Uterus (tissue), 4 donors: ENCODE measurements around the gene SPRED3. TPM values are rescaled to one million over a fixed set of nuclear protein-coding genes. Genes with fewer than 3 reads are reported as not detected.

Experiments
- DNase-seq, 2 donors: peaks; one replicate each; pipeline ENCODE4 v3.0.0-alpha.2; 2019 to 2020
- H3K27ac ChIP-seq, 2 donors: fragments of 200-600 bp; sonication (generic); 1 replicate in 1 of 2; 2 replicates in 1 of 2; pipeline ENCODE4 v1.5.1; 2016 to 2018
- H3K27me3 ChIP-seq, 2 donors: fragments of 200-600 bp; sonication (generic); one replicate each; pipeline ENCODE4 v1.5.1; 2018 to 2019; ENCODE audit warnings: control low read depth in 1 of 2
- H3K36me3 ChIP-seq, 2 donors: fragments of 200-600 bp; sonication (generic); one replicate each; pipeline ENCODE4 v1.5.1; 2019; ENCODE audit warnings: control low read depth in 1 of 2
- H3K4me1 ChIP-seq, 2 donors: fragments of 200-600 bp; sonication (generic); one replicate each; pipeline ENCODE4 v1.5.1; 2018 to 2019; ENCODE audit warnings: control low read depth in 1 of 2
- H3K4me3 ChIP-seq, 2 donors: fragments of 200-600 bp; sonication (generic); 1 replicate in 1 of 2; 2 replicates in 1 of 2; pipeline ENCODE4 v1.5.1; 2018 to 2019; ENCODE audit warnings: mild to moderate bottlenecking in 1 of 2
- H3K9me3 ChIP-seq, 2 donors: fragments of 200-600 bp; sonication (generic); one replicate each; pipeline ENCODE4 v1.5.1; 2019; ENCODE audit warnings: control low read depth in 1 of 2
- POLR2A ChIP-seq, 2 donors: fragments of 450-650 bp; IDR thresholded peaks; one replicate each; pipeline ENCODE4 v1.6.1; 2016; ENCODE audit warnings: antibody characterized with exemption in 2 of 2, mild to moderate bottlenecking in 1 of 2, moderate library complexity in 1 of 2
- intact Hi-C: fragments of 100-400 bp; cut with DNase I; formaldehyde crosslinking; loops from one replicate; pipeline ENCODE4 v1.15.1; 2023; ENCODE audit warnings: low total_unique reads
- total RNA-seq, 4 donors: library from RNA; depleted of rRNA in 3 of 4; stranded (reverse); fragments of >200 nt in 3 of 4; gene quantifications; one replicate each; pipeline versions ENCODE4 v1.1.0 to v1.2.4, GENCODE V29; 2014 to 2023
- TF ChIP-seq, protein P1 (sequence below), 4 experiments: fragments of 200-600 bp in 2 of 4; fragments of 450-650 bp in 2 of 4; sonication (generic) in 2 of 4; IDR thresholded peaks; one replicate each; pipeline ENCODE4 v1.5.1; 2016 to 2019; ENCODE audit warnings: antibody characterized with exemption in 4 of 4, mild to moderate bottlenecking in 2 of 4, moderate library complexity in 1 of 4
- donor health status: DM: yes; HTN: yes; CAD: no.

SPRED3 gene
- total RNA-seq, 4 donors from 2014 or later, result 0.88 to 5.7 TPM; not detected in 2

DNA sequence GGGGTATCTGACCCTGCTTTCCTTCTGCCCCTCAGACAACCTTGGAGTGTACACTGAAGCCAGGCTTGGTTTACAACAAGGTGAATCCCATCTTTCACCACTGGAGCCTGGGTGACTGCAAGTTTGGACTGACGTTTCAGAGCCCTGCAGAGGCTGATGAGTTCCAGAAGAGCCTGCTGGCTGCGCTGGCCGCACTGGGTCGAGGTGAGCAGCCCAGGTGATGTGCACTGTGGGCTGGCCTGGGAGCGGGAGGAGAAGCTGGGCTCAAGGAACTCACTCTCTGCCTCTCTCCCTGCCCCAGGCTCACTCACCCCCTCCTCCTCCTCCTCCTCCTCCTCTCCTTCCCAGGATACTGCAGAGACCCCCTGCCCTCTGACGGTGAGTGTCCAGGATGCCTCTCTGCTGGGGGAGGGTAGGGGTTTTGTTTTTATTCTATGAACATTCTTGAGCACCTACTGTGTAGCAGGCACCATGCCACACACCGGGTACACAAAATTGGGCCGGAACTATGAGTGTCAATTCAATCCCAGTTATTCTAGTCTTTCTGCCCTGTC is 3.5 kb downstream of the SPRED3 start:
- no peak overlapping the region for H3K4me3 ChIP-seq
- DNase-seq, result no peak
- no peaks in the 10 kb centered on the region for H3K9me3 ChIP-seq
- intact Hi-C loops, result no loop called here
- TF ChIP-seq, protein P1, sequence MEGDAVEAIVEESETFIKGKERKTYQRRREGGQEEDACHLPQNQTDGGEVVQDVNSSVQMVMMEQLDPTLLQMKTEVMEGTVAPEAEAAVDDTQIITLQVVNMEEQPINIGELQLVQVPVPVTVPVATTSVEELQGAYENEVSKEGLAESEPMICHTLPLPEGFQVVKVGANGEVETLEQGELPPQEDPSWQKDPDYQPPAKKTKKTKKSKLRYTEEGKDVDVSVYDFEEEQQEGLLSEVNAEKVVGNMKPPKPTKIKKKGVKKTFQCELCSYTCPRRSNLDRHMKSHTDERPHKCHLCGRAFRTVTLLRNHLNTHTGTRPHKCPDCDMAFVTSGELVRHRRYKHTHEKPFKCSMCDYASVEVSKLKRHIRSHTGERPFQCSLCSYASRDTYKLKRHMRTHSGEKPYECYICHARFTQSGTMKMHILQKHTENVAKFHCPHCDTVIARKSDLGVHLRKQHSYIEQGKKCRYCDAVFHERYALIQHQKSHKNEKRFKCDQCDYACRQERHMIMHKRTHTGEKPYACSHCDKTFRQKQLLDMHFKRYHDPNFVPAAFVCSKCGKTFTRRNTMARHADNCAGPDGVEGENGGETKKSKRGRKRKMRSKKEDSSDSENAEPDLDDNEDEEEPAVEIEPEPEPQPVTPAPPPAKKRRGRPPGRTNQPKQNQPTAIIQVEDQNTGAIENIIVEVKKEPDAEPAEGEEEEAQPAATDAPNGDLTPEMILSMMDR (IDR thresholded peaks at IDR 0.05), result no peak
- no peak for TF ChIP-seq POLR2A (IDR thresholded peaks at IDR 0.05)
- no peaks in the 10 kb centered on the region for H3K27me3 ChIP-seq
- peaks cover 0 to 15% of the 10 kb centered on the region in 2 donors for H3K4me1 ChIP-seq
- H3K27ac ChIP-seq, result no peak overlapping the region
- H3K36me3 ChIP-seq, result no peaks in the 10 kb centered on the region

GRCh38 chr19:38392707-38393308 is 4.3 kb downstream of the SPRED3 start:
- Histone ChIP-seq H3K9me3 (no peaks in the 10 kb centered on the region), H3K4me3 (no peak overlapping the region), H3K27me3 (no peaks in the 10 kb centered on the region), H3K27ac (no peak overlapping the region), H3K4me1 (peaks cover 0 to 9% of the 10 kb centered on the region in 2 donors), H3K36me3 (no peaks in the 10 kb centered on the region)
- TF ChIP-seq POLR2A (IDR thresholded peaks at IDR 0.05), result no peak
- intact Hi-C loops, result no loop called here
- DNase-seq, result no peak

- H3K4me3 ChIP-seq, result no peak overlapping the region
- H3K36me3 ChIP-seq, result no peaks in the 10 kb centered on the region
- DNase-seq, result no peak
- no peaks in the 10 kb centered on the region for H3K9me3 ChIP-seq
- H3K4me1 ChIP-seq, result no peaks in the 10 kb centered on the region
- H3K27me3 ChIP-seq, result peaks cover 0 to 12% of the 10 kb centered on the region in 2 donors
- intact Hi-C loops, result no loop called here
- no peak for TF ChIP-seq POLR2A (IDR thresholded peaks at IDR 0.05)
- TF ChIP-seq, protein P1 (IDR thresholded peaks at IDR 0.05), result no peak
- H3K27ac ChIP-seq, result no peak overlapping the region
These were observed 6.0 kb downstream of the SPRED3 start for GRCh38 chr19:38394488-38394887.

DNA sequence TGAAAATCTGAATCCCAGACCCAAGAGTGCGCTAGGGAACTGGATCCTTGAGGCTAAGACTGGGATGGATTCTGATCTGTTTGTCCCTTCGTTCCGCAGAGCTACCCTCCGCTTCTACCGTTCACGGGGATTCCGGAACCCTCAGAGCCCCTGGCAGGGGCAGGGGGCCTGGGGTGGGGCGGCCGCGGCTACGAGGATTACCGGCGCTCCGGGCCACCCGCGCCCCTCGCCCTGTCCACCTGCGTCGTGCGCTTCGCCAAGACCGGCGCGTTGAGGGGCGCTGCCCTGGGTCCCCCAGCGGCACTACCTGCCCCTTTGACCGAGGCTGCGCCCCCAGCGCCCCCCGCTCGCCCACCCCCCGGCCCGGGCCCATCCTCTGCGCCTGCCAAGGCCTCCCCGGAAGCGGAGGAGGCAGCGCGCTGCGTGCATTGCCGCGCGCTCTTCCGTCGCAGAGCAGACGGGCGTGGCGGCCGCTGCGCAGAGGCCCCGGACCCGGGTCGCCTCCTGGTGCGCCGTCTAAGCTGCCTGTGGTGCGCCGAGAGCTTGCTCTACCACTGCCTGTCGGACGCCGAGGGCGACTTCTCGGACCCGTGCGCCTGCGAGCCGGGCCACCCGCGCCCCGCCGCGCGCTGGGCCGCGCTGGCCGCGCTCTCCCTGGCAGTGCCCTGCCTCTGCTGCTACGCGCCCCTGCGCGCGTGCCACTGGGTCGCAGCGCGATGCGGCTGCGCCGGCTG is 7.1 kb downstream of the SPRED3 start:
- Histone ChIP-seq H3K9me3 (no peaks in the 10 kb centered on the region), H3K4me3 (no peak overlapping the region), H3K27me3 (peaks cover 0 to 13% of the 10 kb centered on the region in 2 donors), H3K36me3 (no peaks in the 10 kb centered on the region), H3K4me1 (no peaks in the 10 kb centered on the region), H3K27ac (no peak overlapping the region)
- no peak for DNase-seq
- intact Hi-C loops, result no loop called here
- TF ChIP-seq POLR2A (IDR thresholded peaks at IDR 0.05), result no peak
- TF ChIP-seq, protein P1 (IDR thresholded peaks at IDR 0.05), result no peak

DNA sequence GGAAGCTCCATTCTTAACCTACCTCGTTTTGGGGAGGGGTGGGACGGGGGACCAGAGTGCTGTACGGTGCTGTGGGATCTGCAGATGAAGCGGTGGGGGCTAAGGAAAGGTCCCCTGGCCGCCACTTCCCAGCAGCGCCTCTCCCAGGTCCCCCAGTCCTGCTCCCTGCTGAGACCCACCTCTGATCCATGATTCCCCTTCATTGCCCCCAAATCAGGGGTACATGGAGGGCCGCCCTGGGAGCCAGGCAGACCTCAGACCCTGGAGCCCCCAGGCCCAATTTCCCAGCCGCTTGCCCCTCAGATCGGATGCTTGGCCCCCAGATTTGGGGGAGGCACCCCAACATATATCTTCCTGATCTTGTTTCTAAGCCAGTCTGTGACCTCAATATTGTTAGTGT is 10.6 kb downstream of the SPRED3 start:
- Histone ChIP-seq H3K36me3 (no peaks in the 10 kb centered on the region), H3K27ac (no peak overlapping the region), H3K9me3 (no peaks in the 10 kb centered on the region), H3K27me3 (peaks cover 0 to 13% of the 10 kb centered on the region in 2 donors), H3K4me1 (no peaks in the 10 kb centered on the region), H3K4me3 (no peak overlapping the region)
- no peak for TF ChIP-seq POLR2A (IDR thresholded peaks at IDR 0.05)
- TF ChIP-seq, protein P1 (IDR thresholded peaks at IDR 0.05), result no peak
- DNase-seq, result no peak
- intact Hi-C loops, result no loop called here
